Tibial artery (tissue), 4 donors: ENCODE measurements around the gene SF3B2.
"Not testable (repeated sequence)": the region's sequence is repeated elsewhere in the genome, so short reads cannot be mapped to it uniquely, and the experiment has no call there.

Experiments
- DNase-seq, 2 donors: peaks; one replicate each; pipeline ENCODE4 v3.0.0-alpha.2; 2019
- H3K27ac ChIP-seq, 2 donors: fragments of 200-600 bp; sonication (generic) in 1 of 2; 1 replicate in 1 of 2; 2 replicates in 1 of 2; pipeline ENCODE4 v1.5.1; 2018 to 2019; ENCODE audit warnings: mild to moderate bottlenecking in 1 of 2
- H3K27me3 ChIP-seq, 2 donors: fragments of 200-600 bp; sonication (generic) in 1 of 2; one replicate each; pipeline versions ENCODE4 v1.5.1 to v1.6.0; 2016 to 2019
- H3K36me3 ChIP-seq, 3 donors: fragments of 200-600 bp; sonication (generic) in 2 of 3; one replicate each; pipeline ENCODE4 v1.5.1; 2016 to 2019; ENCODE audit warnings: mild to moderate bottlenecking in 2 of 3
- H3K4me1 ChIP-seq, 4 donors: fragments of 200-600 bp; sonication (generic) in 2 of 4; 1 replicate in 3 of 4; 2 replicates in 1 of 4; pipeline ENCODE4 v1.5.1; 2016 to 2019
- H3K4me3 ChIP-seq, 2 donors: fragments of 200-600 bp; sonication (generic) in 1 of 2; 1 replicate in 1 of 2; 2 replicates in 1 of 2; pipeline ENCODE4 v1.5.1; 2018 to 2019; ENCODE audit warnings: mild to moderate bottlenecking in 2 of 2
- H3K9me3 ChIP-seq, 3 donors: fragments of 200-600 bp; sonication (generic) in 1 of 3; one replicate each; pipeline ENCODE4 v1.5.1; 2016 to 2019
- CTCF ChIP-seq, 2 experiments: fragments of 200-600 bp in 1 of 2; fragments of 450-650 bp in 1 of 2; IDR thresholded peaks; one replicate each; pipeline ENCODE4 v1.5.1; 2017 to 2019; ENCODE audit warnings: antibody characterized with exemption in 2 of 2, mild to moderate bottlenecking in 1 of 2, moderate library complexity in 1 of 2
- intact Hi-C: fragments of 100-400 bp; cut with DNase I; formaldehyde crosslinking; loops from one replicate; pipeline ENCODE4 v1.15.0; 2023; ENCODE audit warnings: low total_unique reads

Gene SF3B2

GRCh38 chr11:66020212-66020611, 32.0 kb upstream of the SF3B2 start:
- no peak for DNase-seq
- intact Hi-C loops, result loop anchor here (5.0 kb wide), 1 partner anchor 33 kb away; no protein-coding TSS in a partner anchor
- H3K36me3 ChIP-seq, result no peaks in the 10 kb centered on the region
- H3K9me3 ChIP-seq, result no peaks in the 10 kb centered on the region
- H3K4me1 ChIP-seq, result peaks cover 0 to 51% (median 43%) of the 10 kb centered on the region in 4 donors
- no peaks in the 10 kb centered on the region for H3K27me3 ChIP-seq
- H3K27ac ChIP-seq, result peak overlapping the region; percentile 34 to 52
- H3K4me3 ChIP-seq, result no peak overlapping the region
- no peak for TF ChIP-seq CTCF (IDR thresholded peaks at IDR 0.05)

GRCh38 chr11:66020618-66021357, 31.4 kb upstream of the SF3B2 start:
- peak; percentile 39 to 78 for DNase-seq
- H3K27ac ChIP-seq, result peak overlapping the region; percentile 34 to 52

GRCh38 chr11:66022401-66023185, 29.6 kb upstream of the SF3B2 start:
- Histone ChIP-seq H3K36me3 (no peaks in the 10 kb centered on the region), H3K27ac (peak overlapping the region in 1 of 2 donors; percentile 34), H3K4me3 (peak overlapping the region; percentile 12 to 30), H3K9me3 (no peaks in the 10 kb centered on the region), H3K4me1 (peaks cover 0 to 27% (median 23%) of the 10 kb centered on the region in 4 donors), H3K27me3 (no peaks in the 10 kb centered on the region)
- DNase-seq, result peak; percentile 62 to 85
- peak; percentile 97 to 99 for TF ChIP-seq CTCF (IDR thresholded peaks at IDR 0.05)
- intact Hi-C loops, result loop anchor here (5.0 kb wide), 1 partner anchor 35 kb away; no protein-coding TSS in a partner anchor

More at GRCh38 chr11:66020618-66021357, 31.4 kb upstream of the SF3B2 start:
- intact Hi-C loops, result loop anchor here (1.0 to 5.0 kb wide), 2 partner anchors 19 to 33 kb away; no protein-coding TSS in a partner anchor
- H3K36me3 ChIP-seq, result no peaks in the 10 kb centered on the region
- no peaks in the 10 kb centered on the region for H3K27me3 ChIP-seq
- no peak overlapping the region for H3K4me3 ChIP-seq
- peaks cover 0 to 45% (median 38%) of the 10 kb centered on the region in 4 donors for H3K4me1 ChIP-seq
- H3K9me3 ChIP-seq, result no peaks in the 10 kb centered on the region
- no peak for TF ChIP-seq CTCF (IDR thresholded peaks at IDR 0.05)

- not testable (repeated sequence) for DNase-seq, H3K36me3 ChIP-seq, H3K9me3 ChIP-seq, H3K27me3 ChIP-seq, H3K27ac ChIP-seq, H3K4me3 ChIP-seq
- intact Hi-C loops, result loop anchor here (5.0 kb wide), 1 partner anchor 36 kb away; no protein-coding TSS in a partner anchor
- peaks cover 0 to 27% (median 23%) of the 10 kb centered on the region in 4 donors for H3K4me1 ChIP-seq
These were observed 29.1 kb upstream of the SF3B2 start for GRCh38 chr11:66023186-66023440.

- intact Hi-C loops, result no loop called here
- TF ChIP-seq CTCF (IDR thresholded peaks at IDR 0.05), result no peak
- Histone ChIP-seq H3K27me3 (no peaks in the 10 kb centered on the region), H3K4me3 (no peak within 1 kb of the TSS), H3K4me1 (peaks cover 0 to 20% (median 19%) of the 10 kb centered on the region in 4 donors), H3K27ac (no peak within 1 kb of the TSS), H3K9me3 (no peaks in the 10 kb centered on the region), H3K36me3 (no peaks in the 10 kb centered on the region)
- no peak for DNase-seq
These were observed 26.1 kb upstream of the SF3B2 start, which contains the start of gene CATSPER1 for GRCh38 chr11:66026017-66026529. Gene CATSPER1 (minus strand): TSS chr11:66026479. CDS start chr11:66026379, 100 bp downstream.
